H1 (cell line): ENCODE results near the gene TTC34. TPM values are rescaled to one million over a fixed set of nuclear protein-coding genes. Genes with fewer than 3 reads are reported as not detected.

Experiments used
- CTCF ChIA-PET: fragments of 300-600 bp; sonication (Branson Sonifier 250); formaldehyde crosslinking; loops from one replicate; lab custom pipeline; 2021; ENCODE audit not compliant: partially characterized antibody; lab: Charles Lee
- POLR2A ChIA-PET: fragments of 300-600 bp; sonication (Branson Sonifier 250); formaldehyde crosslinking; loops from one replicate; lab custom pipeline; 2021; ENCODE audit warnings: inconsistent platforms; ENCODE audit not compliant: partially characterized antibody; lab: Charles Lee
- DNase-seq, 2 experiments: peaks; one replicate each; pipeline versions ENCODE4 v3.0.0 to v3.0.0-alpha.2; 2010 to 2022; ENCODE audit warnings: low spot score in 2 of 2, low read depth in 1 of 2, mixed read lengths in 1 of 2
- FAIRE-seq: peaks from 2 replicates; lab custom pipeline; 2011; peaks lifted over from hg19 to GRCh38; lab: Jason Lieb, UNC
- H2AFZ ChIP-seq: 2 replicates; pipeline ENCODE4 v1.8.1; 2012; ENCODE audit warnings: low read length, inconsistent platforms
- H2AK5ac ChIP-seq: 2 replicates; pipeline ENCODE4 v1.6.1; 2013; ENCODE audit warnings: low read depth, low read length
- H2BK120ac ChIP-seq: replicated peaks from 2 replicates; pipeline ENCODE3; 2013; ENCODE audit warnings: low read depth, low read length, inconsistent platforms
- H2BK12ac ChIP-seq: 2 replicates; pipeline ENCODE4 v1.6.1; 2013; ENCODE audit warnings: low read depth, low read length
- H2BK15ac ChIP-seq: 2 replicates; pipeline ENCODE4 v1.6.1; 2013; ENCODE audit warnings: low read length
- H2BK20ac ChIP-seq: 2 replicates; pipeline ENCODE4 v1.6.1; 2013; ENCODE audit warnings: low read length
- H2BK5ac ChIP-seq: 2 replicates; pipeline ENCODE4 v1.6.1; 2013; ENCODE audit warnings: low read depth, low read length
- H3K14ac ChIP-seq: 2 replicates; pipeline ENCODE4 v1.6.1; 2013; ENCODE audit warnings: inconsistent platforms; ENCODE audit not compliant: insufficient read length
- H3K18ac ChIP-seq: 2 replicates; pipeline ENCODE4 v1.6.1; 2013; ENCODE audit warnings: low read length; ENCODE audit errors: extremely low read depth
- H3K23ac ChIP-seq: 2 replicates; pipeline ENCODE4 v1.6.1; 2013; ENCODE audit warnings: inconsistent platforms; ENCODE audit not compliant: insufficient read length
- H3K23me2 ChIP-seq: 2 replicates; pipeline ENCODE4 v1.6.1; 2013; ENCODE audit warnings: low read depth, low read length
- H3K27ac ChIP-seq: 2 replicates; pipeline ENCODE4 v1.6.1; 2011; ENCODE audit warnings: low read depth, low read length, inconsistent platforms
- H3K27me3 ChIP-seq, 4 experiments: replicated peaks in 1 of 4; 1 replicate in 1 of 4; 2 replicates in 3 of 4; pipeline versions ENCODE4 v1.6.1 to v1.8.1; 2011 to 2013; ENCODE audit warnings: low read length in 3 of 4, mild to moderate bottlenecking in 3 of 4, inconsistent platforms in 2 of 4, mixed read lengths in 2 of 4, moderate library complexity in 1 of 4; ENCODE audit not compliant: control insufficient read depth in 3 of 4, insufficient read depth in 3 of 4; ENCODE audit errors: extremely low read depth in 1 of 4
- H3K36me3 ChIP-seq, 4 experiments: 2 replicates each; pipeline versions ENCODE4 v1.6.1 to v1.8.1; 2011 to 2013; ENCODE audit warnings: mild to moderate bottlenecking in 4 of 4, low read length in 3 of 4, moderate library complexity in 2 of 4, control low read depth in 1 of 4, inconsistent platforms in 1 of 4; ENCODE audit not compliant: insufficient read depth in 4 of 4, control insufficient read depth in 2 of 4
- H3K4ac ChIP-seq: replicated peaks from 2 replicates; pipeline ENCODE3; 2013; ENCODE audit warnings: low read length, low read depth, mixed read lengths, inconsistent platforms; ENCODE audit not compliant: insufficient read length
- H3K4me1 ChIP-seq, 4 experiments: replicated peaks in 1 of 4; 1 replicate in 1 of 4; 2 replicates in 3 of 4; pipeline versions ENCODE4 v1.6.1 to v1.8.1; 2011 to 2013; ENCODE audit warnings: low read length in 3 of 4, inconsistent platforms in 2 of 4, mixed read lengths in 1 of 4; ENCODE audit not compliant: insufficient read depth in 4 of 4, control insufficient read depth in 3 of 4
- H3K4me2 ChIP-seq, 2 experiments: 2 replicates each; pipeline versions ENCODE4 v1.6.1 to v1.8.1; 2011 to 2013; ENCODE audit warnings: low read depth in 2 of 2, low read length in 2 of 2, control low read depth in 1 of 2, inconsistent platforms in 1 of 2, mild to moderate bottlenecking in 1 of 2; ENCODE audit not compliant: insufficient read depth in 1 of 2
- H3K4me3 ChIP-seq, 4 experiments: fragments of 200-600, 300-600 bp in 1 of 4; sonication (generic), shearing (Covaris generic), sonication (Bioruptor Twin) in 1 of 4; 2 replicates each; pipeline versions ENCODE4 v1.5.1 to v1.8.1; 2011 to 2016; ENCODE audit warnings: low read length in 4 of 4, low read depth in 3 of 4, control low read depth in 2 of 4, inconsistent platforms in 2 of 4, mild to moderate bottlenecking in 2 of 4, mixed read lengths in 1 of 4, moderate library complexity in 1 of 4; ENCODE audit not compliant: insufficient read depth in 2 of 4; ENCODE audit errors: extremely low read depth in 1 of 4
- H3K56ac ChIP-seq: replicated peaks from 2 replicates; pipeline ENCODE3; 2013; ENCODE audit warnings: low read depth, mild to moderate bottlenecking, mixed read lengths, low read length, inconsistent platforms; ENCODE audit not compliant: insufficient read length
- H3K79me1 ChIP-seq: 2 replicates; pipeline ENCODE4 v1.6.1; 2013; ENCODE audit warnings: low read depth, low read length, control low read depth
- H3K79me2 ChIP-seq, 2 experiments: 2 replicates each; pipeline versions ENCODE4 v1.6.1 to v1.8.1; 2012 to 2013; ENCODE audit warnings: low read length in 2 of 2, mild to moderate bottlenecking in 2 of 2, inconsistent platforms in 1 of 2; ENCODE audit not compliant: insufficient read depth in 2 of 2, control insufficient read depth in 1 of 2
- H3K9ac ChIP-seq, 4 experiments: replicated peaks in 1 of 4; 1 replicate in 1 of 4; 2 replicates in 3 of 4; pipeline versions ENCODE4 v1.6.1 to v1.8.1; 2011 to 2013; ENCODE audit warnings: low read depth in 3 of 4, low read length in 3 of 4, control low read depth in 2 of 4, mild to moderate bottlenecking in 2 of 4, moderate library complexity in 2 of 4, inconsistent platforms in 1 of 4; ENCODE audit errors: extremely low read depth in 1 of 4
- H3K9me3 ChIP-seq, 2 experiments: 2 replicates each; pipeline versions ENCODE4 v1.6.1 to v1.8.1; 2012 to 2013; ENCODE audit warnings: mild to moderate bottlenecking in 2 of 2, moderate library complexity in 2 of 2, control low read depth in 1 of 2, inconsistent platforms in 1 of 2, low read depth in 1 of 2, low read length in 1 of 2, mixed read lengths in 1 of 2; ENCODE audit not compliant: insufficient read depth in 2 of 2
- H4K20me1 ChIP-seq, 2 experiments: replicated peaks in 1 of 2; 2 replicates each; pipeline versions ENCODE3 to v1.8.1; 2011 to 2013; ENCODE audit warnings: inconsistent platforms in 2 of 2, low read length in 2 of 2, mild to moderate bottlenecking in 1 of 2; ENCODE audit not compliant: insufficient read depth in 2 of 2, control insufficient read depth in 1 of 2
- H4K5ac ChIP-seq: 2 replicates; pipeline ENCODE4 v1.6.1; 2013; ENCODE audit warnings: low read length, low read depth, mixed read lengths, inconsistent platforms; ENCODE audit not compliant: insufficient read length
- H4K8ac ChIP-seq: 2 replicates; pipeline ENCODE4 v1.8.0; 2013; ENCODE audit warnings: mild to moderate bottlenecking, moderate library complexity, low read length, inconsistent platforms; ENCODE audit not compliant: insufficient read depth; ENCODE audit errors: extremely low read depth
- H4K91ac ChIP-seq: replicated peaks from 2 replicates; pipeline ENCODE3; 2013; ENCODE audit warnings: low read length, mixed read lengths, inconsistent platforms; ENCODE audit not compliant: insufficient read length
- ASH2L ChIP-seq: fragments of 200-600, 300-600 bp; sonication (generic); IDR thresholded peaks from one replicate; pipeline ENCODE4 v1.7.1; 2017; ENCODE audit warnings: low read length
- BACH1 ChIP-seq: IDR thresholded peaks from 2 replicates; pipeline ENCODE4 v1.6.1; 2012; ENCODE audit warnings: low read length, improper control_type of control experiment
- BCL11A ChIP-seq, 2 experiments: IDR thresholded peaks; one replicate each; pipeline ENCODE4 v1.6.1; 2011; ENCODE audit warnings: low read depth in 2 of 2, low read length in 2 of 2, mild to moderate bottlenecking in 2 of 2
- CEBPB ChIP-seq: IDR thresholded peaks from 2 replicates; pipeline ENCODE4 v1.6.1; 2012; ENCODE audit warnings: low read depth, low read length
- GTF2F1 ChIP-seq: IDR thresholded peaks from 2 replicates; pipeline ENCODE4 v1.6.1; 2012; ENCODE audit warnings: low read depth, low read length, improper control_type of control experiment, borderline replicate concordance
- HDAC6 ChIP-seq: IDR thresholded peaks from one replicate; pipeline ENCODE4 v1.7.1; 2012; ENCODE audit warnings: low read depth, mild to moderate bottlenecking, inconsistent platforms, low read length, moderate library complexity
- NANOG ChIP-seq: IDR thresholded peaks from 2 replicates; pipeline ENCODE4 v1.6.1; 2011; ENCODE audit warnings: low read length, low read depth, mild to moderate bottlenecking, inconsistent platforms; ENCODE audit not compliant: insufficient read depth, poor library complexity, severe bottlenecking
- RBBP5 ChIP-seq: IDR thresholded peaks from 2 replicates; pipeline ENCODE4 v1.7.1; 2012; ENCODE audit warnings: low read depth, mild to moderate bottlenecking, inconsistent platforms, low read length, moderate library complexity, borderline replicate concordance
- RFX5 ChIP-seq: IDR thresholded peaks from 2 replicates; pipeline ENCODE4 v1.6.1; 2011; ENCODE audit warnings: low read depth, low read length, improper control_type of control experiment, borderline replicate concordance
- SP2 ChIP-seq: IDR thresholded peaks from 2 replicates; pipeline ENCODE4 v1.6.1; 2012; ENCODE audit warnings: mild to moderate bottlenecking, low read length, inconsistent platforms
- TAF1 ChIP-seq: IDR thresholded peaks from 2 replicates; pipeline ENCODE4 v1.6.1; 2011; ENCODE audit warnings: mild to moderate bottlenecking, low read depth, low read length
- TCF12 ChIP-seq: IDR thresholded peaks from 2 replicates; pipeline ENCODE4 v1.6.1; 2011; ENCODE audit warnings: low read depth, mild to moderate bottlenecking, low read length
- USF2 ChIP-seq: IDR thresholded peaks from 2 replicates; pipeline ENCODE4 v1.6.1; 2011; ENCODE audit warnings: low read length, improper control_type of control experiment
- WGBS, 2 experiments: shearing (Covaris generic) in 1 of 2; methylation state at CpG; one replicate each; pipeline versions ENCODE4 v1.1.6 to v1.1.7; 2013 to 2015; ENCODE audit warnings: low lambda C conversion rate in 2 of 2, mixed read lengths in 2 of 2, inconsistent platforms in 1 of 2, low coverage in 1 of 2, missing lambda C conversion rate in 1 of 2; ENCODE audit not compliant: insufficient replicate concordance in 2 of 2, insufficient coverage in 1 of 2, insufficient read length in 1 of 2; ENCODE audit errors: extremely low coverage in 1 of 2, missing lambda C conversion rate in 1 of 2; 5-methylcytosine and 5-hydroxymethylcytosine counted together
- polyA plus RNA-seq, 7 experiments: library from polyadenylated mRNA; depleted of rRNA in 3 of 7; stranded (reverse) in 5 of 7; unstranded in 2 of 7; fragments of >200 nt in 5 of 7; fragments of 200-250 nt in 2 of 7; gene quantifications; 1 replicate in 5 of 7; 2 replicates in 1 of 7; 4 replicates in 1 of 7; pipeline versions ENCODE4 v1.2.1 to v1.2.3, GENCODE V29; 2011 to 2013; ENCODE audit warnings: missing spikeins in 2 of 7, mixed read lengths in 2 of 7
- total RNA-seq: library from RNA; stranded (reverse); fragmentation: NEBNext Ultra II Directional; extraction: Animal tissue kit (Norgen Biotek cat#: 25700); gene quantifications from 2 replicates; pipeline ENCODE4 v1.2.1, GENCODE V29; 2021

Gene TTC34
- total and polyA plus RNA-seq, 2 of the 8 experiments (the other 6 are each of a cell fraction or from before 2014, with no cell fraction given): 0.23 to 0.50 TPM

GRCh38 chr1:2777424-2778219 is 23.9 kb downstream of the TTC34 start:
- H3K79me1 ChIP-seq: no peaks in the 10 kb centered on the region
- H3K36me3 ChIP-seq: no peaks in the 10 kb centered on the region
- H2BK15ac ChIP-seq: no peak overlapping the region
- H3K14ac ChIP-seq: no peak overlapping the region
- H3K4ac ChIP-seq: no peak overlapping the region
- H3K23ac ChIP-seq: no peak overlapping the region
- H3K23me2 ChIP-seq: no peaks in the 10 kb centered on the region
- H4K91ac ChIP-seq: no peak overlapping the region
- CTCF ChIA-PET: no interaction called here
- H2BK20ac ChIP-seq: no peak overlapping the region
- FAIRE-seq: no peak
- no peak overlapping the region for H2BK120ac ChIP-seq
- POLR2A ChIA-PET: no interaction called here
- H3K4me1 ChIP-seq: no peaks in the 10 kb centered on the region
- H3K18ac ChIP-seq: no peak overlapping the region
- no peak overlapping the region for H2AFZ ChIP-seq
- no peak overlapping the region for H3K4me2 ChIP-seq
- H3K9ac ChIP-seq: no peak overlapping the region
- H3K27ac ChIP-seq: no peak overlapping the region
- no peak overlapping the region for H2AK5ac ChIP-seq
- no peak overlapping the region for H4K8ac ChIP-seq
- peaks cover 36 to 51% of the 10 kb centered on the region in 2 experiments for H3K9me3 ChIP-seq
- H3K4me3 ChIP-seq: no peak overlapping the region
- H2BK5ac ChIP-seq: no peak overlapping the region
- no peaks in the 10 kb centered on the region for H4K20me1 ChIP-seq
- 70% methylated on average over 4 of the region's 12 CpGs; no CpG with 5 or more reads in 1 of the 2 experiments for WGBS, 2 experiments
- H4K5ac ChIP-seq: no peak overlapping the region
- DNase-seq: no peak
- H3K79me2 ChIP-seq: no peaks in the 10 kb centered on the region
- H2BK12ac ChIP-seq: no peak overlapping the region
- H3K56ac ChIP-seq: no peak overlapping the region
- no peaks in the 10 kb centered on the region for H3K27me3 ChIP-seq
- no peak for TF ChIP-seq TAF1
- no peak for TF ChIP-seq BCL11A (IDR thresholded peaks at IDR 0.05; ENCODE audit: low read depth in 2 of 2, low read length in 2 of 2)
- TF ChIP-seq HDAC6: no peak
- TF ChIP-seq GTF2F1: no peak
- TF ChIP-seq CEBPB: no peak
- no peak for TF ChIP-seq RBBP5
- no peak for TF ChIP-seq TCF12
- no peak for TF ChIP-seq ASH2L
- no peak for TF ChIP-seq USF2
- no peak for TF ChIP-seq SP2
- no peak for TF ChIP-seq RFX5
- TF ChIP-seq BACH1: no peak
- TF ChIP-seq NANOG: no peak
